ENCODE results near the gene GCNT4.

- TF ChIP-seq EZH2 (IDR thresholded peaks at IDR 0.05; ENCODE audit: low read length, unreplicated experiment) (no peak), CTCF (conservative IDR thresholded peaks at IDR 0.05; ENCODE audit: low read depth, low read length) (no peak), EZH2phosphoT487 (IDR thresholded peaks at IDR 0.05; ENCODE audit: borderline replicate concordance, low read length) (no peak)
Observed at GRCh38 chr5:75031366-75031765, 21.0 kb downstream of the GCNT4 start.
